22Rv1 (cell line): ENCODE measurements around the gene PEAK1.
"Not testable (repeated sequence)": the region's sequence is repeated elsewhere in the genome, so short reads cannot be mapped to it uniquely, and the experiment has no call there.

Source experiments
- H3K27ac ChIP-seq: fragments of 450-650 bp; 2 replicates; pipeline ENCODE4 v1.5.1; 2017
- ZFX ChIP-seq: fragments of 450-650 bp; IDR thresholded peaks from 2 replicates; pipeline ENCODE4 v1.6.1; 2017; ENCODE audit warnings: antibody characterized with exemption, borderline replicate concordance
- TF ChIP-seq, protein P1 (sequence below): fragments of 450-650 bp; IDR thresholded peaks from 2 replicates; pipeline ENCODE4 v1.5.1; 2017; ENCODE audit warnings: mild to moderate bottlenecking

PEAK1 gene

DNA sequence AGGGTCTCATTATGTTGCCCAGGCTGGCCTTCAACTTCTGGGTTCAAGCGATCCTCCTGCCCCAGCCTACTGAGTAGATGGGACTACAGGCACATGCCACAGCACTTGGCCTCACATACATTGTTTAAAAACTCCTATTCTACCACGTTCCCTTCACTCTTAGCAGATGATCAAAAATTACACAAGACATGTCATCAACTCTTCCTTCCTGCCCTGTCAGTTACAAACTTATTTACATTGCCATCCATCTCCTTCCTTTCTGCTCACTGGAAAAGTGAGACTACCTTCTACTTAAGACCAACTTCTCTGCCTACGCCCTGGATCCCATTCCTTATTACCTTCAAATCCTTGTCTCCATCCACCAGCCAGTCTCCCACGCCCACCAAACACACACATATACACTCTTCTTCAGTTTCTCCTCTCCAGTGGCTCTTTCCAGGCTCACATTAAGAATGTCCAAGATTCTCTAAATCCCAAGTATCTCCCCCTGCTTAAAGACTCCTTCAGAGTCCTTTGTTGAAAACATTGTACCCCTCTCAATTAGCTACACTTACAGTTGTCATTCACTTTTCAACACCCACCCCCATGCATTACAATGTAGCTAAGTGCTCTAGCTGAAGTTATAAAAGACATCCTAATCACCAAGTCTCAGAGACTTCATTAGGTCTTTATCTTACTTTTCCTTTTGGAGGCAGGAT lies 4.3 kb downstream of the PEAK1 start:
- H3K27ac ChIP-seq = no peak overlapping the region
- no peak for TF ChIP-seq ZFX
- TF ChIP-seq, protein P1, sequence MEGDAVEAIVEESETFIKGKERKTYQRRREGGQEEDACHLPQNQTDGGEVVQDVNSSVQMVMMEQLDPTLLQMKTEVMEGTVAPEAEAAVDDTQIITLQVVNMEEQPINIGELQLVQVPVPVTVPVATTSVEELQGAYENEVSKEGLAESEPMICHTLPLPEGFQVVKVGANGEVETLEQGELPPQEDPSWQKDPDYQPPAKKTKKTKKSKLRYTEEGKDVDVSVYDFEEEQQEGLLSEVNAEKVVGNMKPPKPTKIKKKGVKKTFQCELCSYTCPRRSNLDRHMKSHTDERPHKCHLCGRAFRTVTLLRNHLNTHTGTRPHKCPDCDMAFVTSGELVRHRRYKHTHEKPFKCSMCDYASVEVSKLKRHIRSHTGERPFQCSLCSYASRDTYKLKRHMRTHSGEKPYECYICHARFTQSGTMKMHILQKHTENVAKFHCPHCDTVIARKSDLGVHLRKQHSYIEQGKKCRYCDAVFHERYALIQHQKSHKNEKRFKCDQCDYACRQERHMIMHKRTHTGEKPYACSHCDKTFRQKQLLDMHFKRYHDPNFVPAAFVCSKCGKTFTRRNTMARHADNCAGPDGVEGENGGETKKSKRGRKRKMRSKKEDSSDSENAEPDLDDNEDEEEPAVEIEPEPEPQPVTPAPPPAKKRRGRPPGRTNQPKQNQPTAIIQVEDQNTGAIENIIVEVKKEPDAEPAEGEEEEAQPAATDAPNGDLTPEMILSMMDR = no peak

DNA sequence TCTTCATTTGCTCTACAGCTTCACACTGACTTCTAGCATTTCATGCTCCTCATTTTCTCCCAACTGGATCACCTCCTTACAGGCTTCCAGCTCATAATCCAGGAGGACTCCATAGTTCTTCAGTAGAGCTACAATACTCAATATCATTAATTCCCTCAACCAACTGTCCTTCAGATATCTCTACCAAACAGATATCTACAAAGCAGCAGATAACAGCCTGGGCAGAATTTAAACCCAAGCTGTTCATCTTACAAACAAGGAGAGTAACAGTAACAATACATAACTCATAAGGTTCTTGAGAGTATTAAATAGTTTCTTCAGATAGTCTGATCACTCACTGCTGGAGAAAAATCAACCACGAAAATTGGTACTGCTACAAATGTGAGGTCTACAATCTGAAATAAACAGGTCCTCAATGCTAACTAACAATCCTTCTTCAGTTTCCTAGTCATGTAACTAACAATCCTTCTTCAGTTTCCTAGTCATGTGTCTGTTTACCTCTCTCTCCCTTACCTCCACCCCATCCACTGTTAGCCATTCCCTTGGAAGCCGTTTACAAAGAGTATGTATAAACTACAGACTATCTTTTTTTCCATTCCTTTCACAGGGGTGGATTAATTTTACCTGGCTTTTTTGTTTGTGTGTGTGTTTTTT lies 5.0 kb downstream of the PEAK1 start:
- no peak overlapping the region for H3K27ac ChIP-seq

DNA sequence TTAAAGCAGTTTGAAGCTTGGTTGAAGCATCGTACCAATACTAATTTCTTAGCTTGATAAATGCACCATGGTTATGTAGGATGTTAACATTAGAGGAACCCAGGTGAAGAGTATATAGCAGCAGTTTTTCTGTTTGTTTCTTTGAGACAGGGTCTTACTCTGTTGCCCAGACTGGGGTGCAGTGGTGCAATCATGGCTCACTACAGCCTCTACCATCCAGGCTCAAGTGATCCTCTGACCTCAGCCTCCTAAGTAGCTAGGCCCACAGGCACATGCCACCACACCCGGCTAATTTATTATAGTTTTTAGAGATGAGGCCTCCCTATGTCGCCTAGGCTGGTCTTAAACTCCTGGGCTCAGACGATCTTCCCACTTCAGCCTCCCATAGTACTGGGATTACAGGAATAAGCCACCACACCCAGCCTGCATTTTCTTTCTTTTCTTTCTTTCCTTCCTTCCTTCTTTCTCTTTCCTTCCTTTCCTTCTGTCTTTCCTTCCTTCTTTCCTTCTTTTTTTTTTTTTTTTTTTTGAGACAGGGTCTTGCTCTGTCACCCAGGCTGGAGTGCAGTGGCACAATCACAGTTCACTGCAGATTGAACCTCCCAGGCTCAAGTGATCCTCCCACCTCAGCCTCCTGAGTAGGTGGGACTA lies 6.1 kb downstream of the PEAK1 start:
- H3K27ac ChIP-seq = no peak overlapping the region
- TF ChIP-seq, protein P1 = no peak
- no peak for TF ChIP-seq ZFX

More for the DNA sequence above, 5.0 kb downstream of the PEAK1 start:
- no peak for TF ChIP-seq ZFX
- TF ChIP-seq, protein P1 = no peak

DNA sequence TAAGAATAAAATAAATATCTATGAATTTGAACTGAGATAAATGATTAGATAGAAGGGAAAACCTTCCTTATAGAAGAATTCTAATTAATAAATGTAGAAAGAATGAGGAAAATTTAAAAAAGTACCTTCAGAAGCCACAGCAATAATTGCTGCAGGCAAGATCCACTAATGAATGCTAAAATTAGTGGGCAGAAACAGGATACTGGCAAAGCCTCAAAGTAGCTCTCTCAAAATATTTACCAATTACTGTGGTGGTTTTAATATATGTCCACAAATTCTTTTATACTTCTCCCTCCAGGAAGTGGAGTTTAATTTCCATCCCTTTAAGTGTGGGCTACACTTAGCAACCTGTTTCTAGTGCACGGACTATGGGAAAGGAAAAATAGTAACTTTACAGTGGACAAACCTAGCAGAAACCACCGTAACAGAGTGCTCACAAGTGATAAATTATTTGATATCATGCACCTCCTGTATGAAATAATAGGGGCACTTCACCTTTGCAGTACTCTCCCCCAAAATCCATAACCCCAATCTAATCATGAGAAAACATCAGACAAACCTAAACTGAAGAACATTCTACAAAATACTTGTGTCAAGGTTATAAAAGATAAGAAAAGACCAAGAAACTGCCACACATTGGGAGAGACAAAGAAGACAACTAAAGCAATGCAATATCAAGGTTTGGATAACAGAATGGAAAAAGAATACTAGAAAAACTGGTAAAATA lies 6.8 kb downstream of the PEAK1 start:
- no peak overlapping the region for H3K27ac ChIP-seq
- TF ChIP-seq, protein P1 = no peak
- TF ChIP-seq ZFX = no peak

DNA sequence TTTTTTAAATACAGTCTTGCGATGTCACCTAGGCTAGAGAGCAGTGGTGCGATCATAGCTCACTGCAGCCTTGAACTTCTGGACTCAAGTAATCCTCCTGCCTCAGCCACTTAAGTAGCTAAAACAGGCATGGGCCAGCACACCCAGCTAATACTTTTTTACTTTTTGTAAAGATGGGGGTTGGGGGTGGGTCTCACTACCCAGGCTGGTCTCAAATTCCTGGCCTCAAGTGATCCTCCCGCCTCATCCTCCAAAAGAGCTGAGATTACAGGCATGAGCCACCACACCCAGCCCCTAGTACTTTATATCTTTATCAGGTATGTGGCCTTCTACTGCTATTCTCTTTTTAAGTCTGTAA lies 8.3 kb downstream of the PEAK1 start:
- H3K27ac ChIP-seq = no peak overlapping the region
- no peak for TF ChIP-seq ZFX
- TF ChIP-seq, protein P1 = no peak

DNA sequence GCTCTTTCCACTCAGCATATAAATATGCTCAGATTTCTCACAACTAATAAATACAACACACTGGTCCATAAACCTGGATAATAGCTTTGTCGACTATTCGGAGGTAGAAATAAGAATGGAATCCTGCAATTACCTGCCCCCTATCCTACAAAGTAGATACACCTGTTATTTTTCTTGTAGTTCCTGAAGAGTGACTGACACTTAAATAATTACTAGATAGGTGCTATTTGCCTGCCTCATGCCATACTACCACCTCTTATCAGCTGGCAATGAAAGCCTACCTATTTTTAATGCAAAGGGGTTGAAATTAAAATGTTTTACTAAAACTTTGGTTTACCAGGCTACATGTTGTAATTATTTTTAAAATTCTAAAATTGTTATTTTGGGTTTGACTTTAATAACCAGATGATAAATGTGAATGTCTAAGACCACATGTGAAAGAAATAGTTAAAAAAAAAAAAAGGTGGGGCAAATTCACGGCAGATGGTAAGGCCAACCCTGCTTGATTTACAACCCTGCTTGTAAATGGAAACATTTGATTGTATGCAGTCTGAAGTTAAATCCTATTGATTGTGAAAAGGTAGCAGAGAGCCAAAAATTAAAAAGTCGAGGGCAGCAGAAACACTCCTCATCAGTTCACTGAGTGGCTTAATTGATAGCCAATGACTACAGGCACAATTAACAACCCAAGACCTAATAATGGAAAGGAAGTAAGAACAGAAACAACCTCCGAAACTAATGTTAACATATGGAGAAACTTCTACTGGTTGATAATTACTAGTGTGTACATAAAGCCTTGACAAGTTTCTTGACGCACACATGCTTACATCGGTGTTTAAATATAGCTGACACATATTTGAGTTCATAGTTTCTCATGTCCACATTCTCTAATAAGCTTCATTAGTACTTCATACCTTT lies 8.9 kb downstream of the PEAK1 start:
- TF ChIP-seq, protein P1 = no peak
- TF ChIP-seq ZFX = no peak
- no peak overlapping the region for H3K27ac ChIP-seq

DNA sequence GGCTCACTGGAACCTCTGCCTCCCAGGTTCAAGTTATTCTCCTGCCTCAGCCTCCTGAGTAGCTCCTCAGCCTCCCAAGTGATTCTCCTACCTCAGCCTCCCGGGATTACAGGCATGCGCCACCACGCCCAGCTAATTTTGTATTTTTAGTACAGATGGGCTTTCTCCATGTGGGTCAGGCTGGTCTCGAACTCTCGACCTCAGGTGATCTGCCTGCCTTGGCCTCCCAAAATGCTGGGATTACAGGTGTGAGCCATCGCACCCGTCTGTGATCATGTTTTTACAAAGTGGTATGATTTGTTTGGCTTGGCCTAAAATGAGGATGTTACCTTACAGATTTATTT lies 9.8 kb downstream of the PEAK1 start:
- not testable (repeated sequence) for H3K27ac ChIP-seq
